K562 (cell line): Measurements from ENCODE around the gene FMOD. TPM values are rescaled to one million over a fixed set of nuclear protein-coding genes. Genes with fewer than 3 reads are reported as not detected.
A peak's percentile ranks its signal among the peaks of the same experiment; 100 is the strongest.

Source experiments
- DACH1 ChIP-seq: fragments of 450-650 bp; IDR thresholded peaks from 2 replicates; pipeline ENCODE4 v1.6.1; 2018; ENCODE audit not compliant: partially characterized antibody
- ETV5 ChIP-seq: sonication (generic); formaldehyde crosslinking; IDR thresholded peaks from 2 replicates; pipeline ENCODE4 v1.4.0; 2020; ENCODE audit warnings: low read depth, mild to moderate bottlenecking, missing genetic modification reagents
- GABPB1 ChIP-seq: sonication (generic); formaldehyde crosslinking; IDR thresholded peaks from 2 replicates; pipeline ENCODE4 v1.8.0; 2022; ENCODE audit warnings: mild to moderate bottlenecking, missing genetic modification reagents
- HIVEP1 ChIP-seq: fragments of 250-450 bp; sonication (Bioruptor Pico); IDR thresholded peaks from 2 replicates; pipeline ENCODE4 v1.4.0; 2020; ENCODE audit warnings: mild to moderate bottlenecking
- ID3 ChIP-seq, 2 experiments: fragments of 250-450 bp in 1 of 2; fragments of 450-650 bp in 1 of 2; sonication (Bioruptor Pico) in 1 of 2; IDR thresholded peaks; 2 replicates each; pipeline versions ENCODE4 v1.6.1 to v1.8.0; 2016 to 2021; ENCODE audit warnings: mild to moderate bottlenecking in 2 of 2, moderate library complexity in 2 of 2, missing compliant biosample characterization in 1 of 2, missing genetic modification characterization in 1 of 2
- MXI1 ChIP-seq: IDR thresholded peaks from 2 replicates; pipeline ENCODE4 v1.6.1; 2011; ENCODE audit warnings: low read depth, mild to moderate bottlenecking, improper control_type of control experiment, low read length
- PHF8 ChIP-seq: fragments of 200-600 bp; sonication (generic); IDR thresholded peaks from 2 replicates; pipeline ENCODE4 v1.6.1; 2012; ENCODE audit warnings: mixed run types, mild to moderate bottlenecking, inconsistent platforms, low read length, moderate library complexity, borderline replicate concordance
- POLR2AphosphoS2 ChIP-seq: IDR thresholded peaks from 2 replicates; pipeline ENCODE4 v1.6.1; 2012; ENCODE audit warnings: low read length, improper control_type of control experiment
- RAD51 ChIP-seq: fragments of 450-650 bp; IDR thresholded peaks from 2 replicates; pipeline ENCODE4 v1.7.1; 2016; ENCODE audit warnings: low read depth, mild to moderate bottlenecking, borderline replicate concordance
- SPI1 ChIP-seq: IDR thresholded peaks from 2 replicates; pipeline ENCODE4 v1.6.1; 2011; ENCODE audit warnings: low read depth, low read length, control low read depth, borderline replicate concordance
- TAF1 ChIP-seq: IDR thresholded peaks from 2 replicates; pipeline ENCODE4 v1.6.1; 2011; ENCODE audit warnings: mild to moderate bottlenecking, low read length, moderate library complexity; ENCODE audit not compliant: insufficient read depth, control insufficient read depth, severe bottlenecking; ENCODE audit errors: extremely low read depth
- TRIM24 ChIP-seq, 2 experiments: fragments of 450-650 bp; IDR thresholded peaks; 2 replicates each; pipeline ENCODE4 v1.6.1; 2016
- ZNF232 ChIP-seq: sonication (generic); formaldehyde crosslinking; IDR thresholded peaks from 2 replicates; pipeline ENCODE4 v1.8.0; 2022; ENCODE audit warnings: mild to moderate bottlenecking, missing genetic modification reagents
- ZNF280B ChIP-seq: fragments of 250-450 bp; sonication (Bioruptor Pico); IDR thresholded peaks from 2 replicates; pipeline ENCODE4 v1.5.1; 2021; ENCODE audit warnings: mild to moderate bottlenecking
- ZSCAN29 ChIP-seq: fragments of 450-650 bp; IDR thresholded peaks from 2 replicates; pipeline ENCODE4 v1.6.1; 2017
- polyA plus RNA-seq, 8 experiments: library from polyadenylated mRNA; depleted of rRNA in 4 of 8; stranded (reverse) in 5 of 8; unstranded in 3 of 8; fragments of >200 nt; fragmentation: Nextera tagmentation in 2 of 8; fragmentation: Illumina TruSeq in 1 of 8; extraction: Ambion mirVana in 2 of 8; extraction: Trizol in 1 of 8; gene quantifications; 2 replicates each; pipeline versions ENCODE4 v1.2.1 to v1.2.3, GENCODE V29; 2011 to 2014; ENCODE audit warnings: inconsistent platforms in 1 of 8, missing spikeins in 1 of 8
- total RNA-seq, 7 experiments: library from RNA; depleted of rRNA in 6 of 7; stranded (reverse); fragments of >200 nt in 6 of 7; fragmentation: Illumina TruSeq in 2 of 7; extraction: Trizol in 2 of 7; gene quantifications; 2 replicates each; pipeline versions ENCODE4 v1.2.1 to v1.2.3, GENCODE V29; 2011 to 2021; ENCODE audit warnings: low replicate concordance in 1 of 7
- TF ChIP-seq, protein P1 (sequence below): sonication (generic); formaldehyde crosslinking; IDR thresholded peaks from 2 replicates; pipeline ENCODE4 v1.8.1; 2023; ENCODE audit warnings: mild to moderate bottlenecking, missing genetic modification reagents, moderate library complexity
- TF ChIP-seq, protein P2 (sequence below): fragments of 450-650 bp; IDR thresholded peaks from 2 replicates; pipeline ENCODE4 v1.6.1; 2017; ENCODE audit warnings: antibody characterized with exemption, mild to moderate bottlenecking
- TF ChIP-seq, protein P3 (sequence below): fragments of 200-800 bp; sonication (Bioruptor generic); IDR thresholded peaks from 2 replicates; pipeline ENCODE4 v1.6.1; 2017; ENCODE audit warnings: missing genetic modification characterization, missing compliant biosample characterization

The FMOD gene
- total and polyA plus RNA-seq, 9 of the 15 experiments (the other 6 are each of a cell fraction or from before 2014, with no cell fraction given) = 0.03 to 0.13 (median 0.03) TPM; not detected in 6

- TF ChIP-seq, protein P1, sequence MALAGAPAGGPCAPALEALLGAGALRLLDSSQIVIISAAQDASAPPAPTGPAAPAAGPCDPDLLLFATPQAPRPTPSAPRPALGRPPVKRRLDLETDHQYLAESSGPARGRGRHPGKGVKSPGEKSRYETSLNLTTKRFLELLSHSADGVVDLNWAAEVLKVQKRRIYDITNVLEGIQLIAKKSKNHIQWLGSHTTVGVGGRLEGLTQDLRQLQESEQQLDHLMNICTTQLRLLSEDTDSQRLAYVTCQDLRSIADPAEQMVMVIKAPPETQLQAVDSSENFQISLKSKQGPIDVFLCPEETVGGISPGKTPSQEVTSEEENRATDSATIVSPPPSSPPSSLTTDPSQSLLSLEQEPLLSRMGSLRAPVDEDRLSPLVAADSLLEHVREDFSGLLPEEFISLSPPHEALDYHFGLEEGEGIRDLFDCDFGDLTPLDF (CRISPR knock-in tag) = no peak
- TF ChIP-seq GABPB1 = peak; percentile 60; the same call in 1 of the 2 replicates
- peak; percentile 32; the same call in 1 of the 2 replicates for TF ChIP-seq RAD51
- no peak for TF ChIP-seq HIVEP1 (CRISPR knock-in tag)
- TF ChIP-seq, protein P2, sequence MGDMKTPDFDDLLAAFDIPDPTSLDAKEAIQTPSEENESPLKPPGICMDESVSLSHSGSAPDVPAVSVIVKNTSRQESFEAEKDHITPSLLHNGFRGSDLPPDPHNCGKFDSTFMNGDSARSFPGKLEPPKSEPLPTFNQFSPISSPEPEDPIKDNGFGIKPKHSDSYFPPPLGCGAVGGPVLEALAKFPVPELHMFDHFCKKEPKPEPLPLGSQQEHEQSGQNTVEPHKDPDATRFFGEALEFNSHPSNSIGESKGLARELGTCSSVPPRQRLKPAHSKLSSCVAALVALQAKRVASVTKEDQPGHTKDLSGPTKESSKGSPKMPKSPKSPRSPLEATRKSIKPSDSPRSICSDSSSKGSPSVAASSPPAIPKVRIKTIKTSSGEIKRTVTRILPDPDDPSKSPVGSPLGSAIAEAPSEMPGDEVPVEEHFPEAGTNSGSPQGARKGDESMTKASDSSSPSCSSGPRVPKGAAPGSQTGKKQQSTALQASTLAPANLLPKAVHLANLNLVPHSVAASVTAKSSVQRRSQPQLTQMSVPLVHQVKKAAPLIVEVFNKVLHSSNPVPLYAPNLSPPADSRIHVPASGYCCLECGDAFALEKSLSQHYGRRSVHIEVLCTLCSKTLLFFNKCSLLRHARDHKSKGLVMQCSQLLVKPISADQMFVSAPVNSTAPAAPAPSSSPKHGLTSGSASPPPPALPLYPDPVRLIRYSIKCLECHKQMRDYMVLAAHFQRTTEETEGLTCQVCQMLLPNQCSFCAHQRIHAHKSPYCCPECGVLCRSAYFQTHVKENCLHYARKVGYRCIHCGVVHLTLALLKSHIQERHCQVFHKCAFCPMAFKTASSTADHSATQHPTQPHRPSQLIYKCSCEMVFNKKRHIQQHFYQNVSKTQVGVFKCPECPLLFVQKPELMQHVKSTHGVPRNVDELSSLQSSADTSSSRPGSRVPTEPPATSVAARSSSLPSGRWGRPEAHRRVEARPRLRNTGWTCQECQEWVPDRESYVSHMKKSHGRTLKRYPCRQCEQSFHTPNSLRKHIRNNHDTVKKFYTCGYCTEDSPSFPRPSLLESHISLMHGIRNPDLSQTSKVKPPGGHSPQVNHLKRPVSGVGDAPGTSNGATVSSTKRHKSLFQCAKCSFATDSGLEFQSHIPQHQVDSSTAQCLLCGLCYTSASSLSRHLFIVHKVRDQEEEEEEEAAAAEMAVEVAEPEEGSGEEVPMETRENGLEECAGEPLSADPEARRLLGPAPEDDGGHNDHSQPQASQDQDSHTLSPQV = peak; percentile 53; the same call in 1 of the 2 replicates
- 0 out of 2 replicates have a peak, but pooled peaks have one; percentile 26 for TF ChIP-seq SPI1
- TF ChIP-seq MXI1 = no peak
- no peak for TF ChIP-seq DACH1
- TF ChIP-seq PHF8 = peak; percentile 50; the same call in 1 of the 2 replicates
- no peak for TF ChIP-seq ZNF232
- no peak for TF ChIP-seq TAF1
- no peak for TF ChIP-seq ID3 (CRISPR knock-in tag; IDR thresholded peaks at IDR 0.05)
- peak; percentile 85 for TF ChIP-seq ID3 (tag; IDR thresholded peaks at IDR 0.05)
- no peak for TF ChIP-seq ZNF280B (CRISPR knock-in tag)
- no peak; the same call in 1 of the 2 replicates for TF ChIP-seq ETV5 (CRISPR knock-in tag)
- no peak for TF ChIP-seq POLR2AphosphoS2
- TF ChIP-seq TRIM24 (IDR thresholded peaks at IDR 0.05) = peak in 1 of 2 experiments; percentile 28; a peak in 1 of 4 replicates
- 0 out of 2 replicates have a peak, but pooled peaks have one; percentile 15 for TF ChIP-seq ZSCAN29
- TF ChIP-seq, protein P3, sequence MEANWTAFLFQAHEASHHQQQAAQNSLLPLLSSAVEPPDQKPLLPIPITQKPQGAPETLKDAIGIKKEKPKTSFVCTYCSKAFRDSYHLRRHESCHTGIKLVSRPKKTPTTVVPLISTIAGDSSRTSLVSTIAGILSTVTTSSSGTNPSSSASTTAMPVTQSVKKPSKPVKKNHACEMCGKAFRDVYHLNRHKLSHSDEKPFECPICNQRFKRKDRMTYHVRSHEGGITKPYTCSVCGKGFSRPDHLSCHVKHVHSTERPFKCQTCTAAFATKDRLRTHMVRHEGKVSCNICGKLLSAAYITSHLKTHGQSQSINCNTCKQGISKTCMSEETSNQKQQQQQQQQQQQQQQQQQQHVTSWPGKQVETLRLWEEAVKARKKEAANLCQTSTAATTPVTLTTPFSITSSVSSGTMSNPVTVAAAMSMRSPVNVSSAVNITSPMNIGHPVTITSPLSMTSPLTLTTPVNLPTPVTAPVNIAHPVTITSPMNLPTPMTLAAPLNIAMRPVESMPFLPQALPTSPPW (CRISPR knock-in tag) = peak; percentile 68
These were observed 23.1 kb downstream of the FMOD start (continued) for GRCh38 chr1:203327684-203328457.
